Measurements from ENCODE around the gene MORN3. TPM values are rescaled to one million over a fixed set of nuclear protein-coding genes. Genes with fewer than 3 reads are reported as not detected.
A peak's percentile ranks its signal among the peaks of the same experiment; 100 is the strongest.

Gene MORN3
- total RNA-seq, 2 experiments from 2014 or later = 0.13 to 0.32 TPM

GRCh38 chr12:121678305-121678704 lies 8.9 kb upstream of the MORN3 start:
- Histone ChIP-seq H3K9me3 (ENCODE audit: low read length) (no peaks in the 10 kb centered on the region), H3K27ac (ENCODE audit: low read depth, low read length, poor library complexity, severe bottlenecking) (no peak overlapping the region), H3K79me2 (ENCODE audit: insufficient read depth, low read depth, low read length) (no peaks in the 10 kb centered on the region), H3K4me2 (ENCODE audit: low read length) (no peak overlapping the region), H3K36me3 (ENCODE audit: insufficient read depth, low read length) (no peaks in the 10 kb centered on the region), H2AFZ (ENCODE audit: low read length) (no peak overlapping the region), H3K9me2 (ENCODE audit: insufficient read depth, low read length) (no peaks in the 10 kb centered on the region), H4K20me1 (ENCODE audit: insufficient read depth, low read length) (no peaks in the 10 kb centered on the region), H3K4me1 (ENCODE audit: insufficient read depth, low read length, poor library complexity, severe bottlenecking) (peaks cover 9% of the 10 kb centered on the region), H3K4me3 (ENCODE audit: low read depth, low read length, poor library complexity, severe bottlenecking) (no peak overlapping the region)
- POLR2A ChIA-PET = no interaction called here
- DNase-seq (ENCODE audit: low spot score) = no peak
- CTCF ChIA-PET (ENCODE audit: unreplicated experiment) = no interaction called here
- no TSS peak for BruUV-seq (replicated peaks)
- TF ChIP-seq, protein P1, sequence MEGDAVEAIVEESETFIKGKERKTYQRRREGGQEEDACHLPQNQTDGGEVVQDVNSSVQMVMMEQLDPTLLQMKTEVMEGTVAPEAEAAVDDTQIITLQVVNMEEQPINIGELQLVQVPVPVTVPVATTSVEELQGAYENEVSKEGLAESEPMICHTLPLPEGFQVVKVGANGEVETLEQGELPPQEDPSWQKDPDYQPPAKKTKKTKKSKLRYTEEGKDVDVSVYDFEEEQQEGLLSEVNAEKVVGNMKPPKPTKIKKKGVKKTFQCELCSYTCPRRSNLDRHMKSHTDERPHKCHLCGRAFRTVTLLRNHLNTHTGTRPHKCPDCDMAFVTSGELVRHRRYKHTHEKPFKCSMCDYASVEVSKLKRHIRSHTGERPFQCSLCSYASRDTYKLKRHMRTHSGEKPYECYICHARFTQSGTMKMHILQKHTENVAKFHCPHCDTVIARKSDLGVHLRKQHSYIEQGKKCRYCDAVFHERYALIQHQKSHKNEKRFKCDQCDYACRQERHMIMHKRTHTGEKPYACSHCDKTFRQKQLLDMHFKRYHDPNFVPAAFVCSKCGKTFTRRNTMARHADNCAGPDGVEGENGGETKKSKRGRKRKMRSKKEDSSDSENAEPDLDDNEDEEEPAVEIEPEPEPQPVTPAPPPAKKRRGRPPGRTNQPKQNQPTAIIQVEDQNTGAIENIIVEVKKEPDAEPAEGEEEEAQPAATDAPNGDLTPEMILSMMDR (conservative IDR thresholded peaks at IDR 0.05; ENCODE audit: low read length) = no peak
- no peak for TF ChIP-seq EZH2phosphoT487 (IDR thresholded peaks at IDR 0.05; ENCODE audit: borderline replicate concordance, low read depth, low read length)
- intact Hi-C loops (cut with micrococcal nuclease; ENCODE audit: unreplicated experiment) = no loop called here

GRCh38 chr12:121676190-121676589 lies 6.7 kb upstream of the MORN3 start:
- no peaks in the 10 kb centered on the region for H3K79me2 ChIP-seq (ENCODE audit: insufficient read depth, low read depth, low read length)
- intact Hi-C loops (cut with micrococcal nuclease; ENCODE audit: unreplicated experiment) = no loop called here
- TF ChIP-seq, protein P1 (conservative IDR thresholded peaks at IDR 0.05; ENCODE audit: low read length) = no peak
- TF ChIP-seq EZH2phosphoT487 (IDR thresholded peaks at IDR 0.05; ENCODE audit: borderline replicate concordance, low read depth, low read length) = no peak
- no peak overlapping the region for H3K4me3 ChIP-seq (ENCODE audit: low read depth, low read length, poor library complexity, severe bottlenecking)
- CTCF ChIA-PET (ENCODE audit: unreplicated experiment) = no interaction called here
- no TSS peak for BruUV-seq (replicated peaks)
- peaks cover 29% of the 10 kb centered on the region for H3K4me1 ChIP-seq (ENCODE audit: insufficient read depth, low read length, poor library complexity, severe bottlenecking)
- POLR2A ChIA-PET = no interaction called here
- H4K20me1 ChIP-seq (ENCODE audit: insufficient read depth, low read length) = no peaks in the 10 kb centered on the region
- no peak overlapping the region for H3K4me2 ChIP-seq (ENCODE audit: low read length)
- no peak overlapping the region for H3K27ac ChIP-seq (ENCODE audit: low read depth, low read length, poor library complexity, severe bottlenecking)
- H3K9me2 ChIP-seq (ENCODE audit: insufficient read depth, low read length) = no peaks in the 10 kb centered on the region
- no peaks in the 10 kb centered on the region for H3K36me3 ChIP-seq (ENCODE audit: insufficient read depth, low read length)
- DNase-seq (ENCODE audit: low spot score) = no peak
- H3K9me3 ChIP-seq (ENCODE audit: low read length) = no peaks in the 10 kb centered on the region
- no peak overlapping the region for H2AFZ ChIP-seq (ENCODE audit: low read length)

- Histone ChIP-seq H3K4me3 (ENCODE audit: low read depth, low read length, poor library complexity, severe bottlenecking) (peak overlapping the region; percentile 68), H4K20me1 (ENCODE audit: insufficient read depth, low read length) (no peaks in the 10 kb centered on the region), H3K36me3 (ENCODE audit: insufficient read depth, low read length) (no peaks in the 10 kb centered on the region), H3K4me2 (ENCODE audit: low read length) (peak overlapping the region; percentile 91), H3K27ac (ENCODE audit: low read depth, low read length, poor library complexity, severe bottlenecking) (no peak overlapping the region), H3K79me2 (ENCODE audit: insufficient read depth, low read depth, low read length) (no peaks in the 10 kb centered on the region), H3K9me2 (ENCODE audit: insufficient read depth, low read length) (no peaks in the 10 kb centered on the region), H2AFZ (ENCODE audit: low read length) (peak overlapping the region; percentile 89), H3K9me3 (ENCODE audit: low read length) (no peaks in the 10 kb centered on the region), H3K4me1 (ENCODE audit: insufficient read depth, low read length, poor library complexity, severe bottlenecking) (peaks cover 21% of the 10 kb centered on the region)
- POLR2A ChIA-PET = interaction anchor here (0.7 kb wide), 1 partner anchor 45 kb away, joined by 3 read pairs; no protein-coding TSS in a partner anchor
- TF ChIP-seq, protein P1 (conservative IDR thresholded peaks at IDR 0.05; ENCODE audit: low read length) = no peak
- TF ChIP-seq EZH2phosphoT487 (IDR thresholded peaks at IDR 0.05; ENCODE audit: borderline replicate concordance, low read depth, low read length) = no peak
- BruUV-seq (replicated peaks) = no TSS peak
- no peak for DNase-seq (ENCODE audit: low spot score)
- CTCF ChIA-PET (ENCODE audit: unreplicated experiment) = no interaction called here
- intact Hi-C loops (cut with micrococcal nuclease; ENCODE audit: unreplicated experiment) = no loop called here
These were observed 3.6 kb upstream of the MORN3 start for GRCh38 chr12:121673013-121673511.
